Mucosa of rectum (tissue), 2 donors: Measurements from ENCODE around the gene DPP9.

Experiments
- H3K27ac ChIP-seq, 2 donors: one replicate each; pipeline ENCODE4 v1.7.0; 2013; ENCODE audit warnings: inconsistent platforms in 2 of 2, low read depth in 2 of 2, low read length in 2 of 2
- H3K27me3 ChIP-seq, 2 donors: one replicate each; pipeline ENCODE4 v1.7.0; 2013; ENCODE audit warnings: low read length in 2 of 2; ENCODE audit not compliant: control insufficient read depth in 2 of 2, insufficient read depth in 2 of 2
- H3K36me3 ChIP-seq, 2 donors: one replicate each; pipeline ENCODE4 v1.7.0; 2013; ENCODE audit warnings: low read length in 2 of 2; ENCODE audit not compliant: control insufficient read depth in 2 of 2, insufficient read depth in 2 of 2
- H3K4me1 ChIP-seq, 2 donors: one replicate each; pipeline ENCODE4 v1.7.0; 2013; ENCODE audit warnings: low read length in 2 of 2, mild to moderate bottlenecking in 1 of 2; ENCODE audit not compliant: control insufficient read depth in 2 of 2, insufficient read depth in 2 of 2
- H3K4me3 ChIP-seq, 2 donors: one replicate each; pipeline ENCODE4 v1.7.0; 2013; ENCODE audit warnings: low read length in 2 of 2
- H3K9ac ChIP-seq, 2 donors: one replicate each; pipeline ENCODE4 v1.7.0; 2013; ENCODE audit warnings: low read length in 2 of 2, low read depth in 1 of 2, mild to moderate bottlenecking in 1 of 2
- H3K9me3 ChIP-seq, 2 donors: one replicate each; pipeline ENCODE4 v1.7.0; 2013; ENCODE audit warnings: low read length in 2 of 2; ENCODE audit not compliant: control insufficient read depth in 2 of 2
- donor health status: healthy.
- donor health status: Normal muscosa, but diverticular disease.

DPP9 gene

DNA sequence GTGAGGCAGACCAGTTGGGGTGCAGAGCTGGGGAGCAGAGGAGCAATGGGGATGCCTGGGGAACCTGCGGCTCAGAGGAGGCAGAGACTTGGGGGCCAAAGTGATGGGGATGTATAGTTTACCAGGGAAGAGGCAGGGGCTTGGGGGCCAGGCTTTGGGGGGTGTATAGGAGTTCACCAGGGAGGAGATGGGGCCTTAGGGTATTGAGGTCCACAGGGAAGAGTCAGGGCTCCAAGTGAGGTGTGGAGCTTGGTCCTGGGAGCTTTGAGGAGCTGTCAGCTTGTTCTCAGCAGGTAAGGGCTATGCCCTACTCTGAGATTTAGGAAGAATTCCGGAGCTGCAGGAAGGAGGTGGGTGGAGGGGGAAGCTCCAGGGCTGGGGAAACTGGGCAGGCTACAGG, 73.5 kb downstream of the DPP9 start:
- no peak overlapping the region for H3K27ac ChIP-seq
- H3K9ac ChIP-seq = no peak overlapping the region
- H3K4me1 ChIP-seq = peaks cover 0 to 4% of the 10 kb centered on the region in 2 donors
- peaks cover 0 to 16% of the 10 kb centered on the region in 2 donors for H3K36me3 ChIP-seq
- no peak overlapping the region for H3K4me3 ChIP-seq
- H3K9me3 ChIP-seq = no peaks in the 10 kb centered on the region
- H3K27me3 ChIP-seq = no peaks in the 10 kb centered on the region

DNA sequence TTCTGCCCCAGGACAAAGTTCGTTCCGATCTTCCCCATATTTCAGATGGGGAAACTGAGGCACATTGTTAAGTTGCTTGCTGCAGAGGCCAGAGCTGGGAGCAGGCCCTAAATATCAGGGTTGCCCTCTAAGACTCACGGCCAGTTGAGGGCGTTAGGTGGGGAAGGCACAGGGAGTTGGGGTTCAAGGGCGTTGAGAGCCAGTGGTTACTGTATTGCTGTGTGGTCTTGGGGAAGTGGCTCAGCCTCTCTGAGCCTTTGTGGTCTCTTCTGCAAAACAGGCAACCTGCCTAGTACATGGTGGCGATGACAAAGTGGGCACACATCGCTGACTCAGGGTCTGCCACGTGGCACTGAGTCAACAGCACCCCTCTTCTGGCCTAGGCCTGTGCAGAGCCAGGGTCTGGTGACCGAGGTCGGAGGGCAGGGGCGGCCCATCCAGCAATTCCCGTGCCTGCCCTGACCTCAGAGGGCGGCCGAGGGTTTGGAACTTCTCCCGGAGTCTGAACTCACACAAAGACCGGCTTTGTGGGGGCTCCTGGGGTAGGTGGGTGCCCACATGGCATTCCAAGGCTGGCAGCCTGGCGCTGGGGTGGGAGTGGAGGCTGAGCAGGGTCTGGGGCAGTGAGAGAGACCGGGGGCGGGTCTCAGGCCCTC, 74.1 kb downstream of the DPP9 start:
- H3K9me3 ChIP-seq = no peaks in the 10 kb centered on the region
- H3K4me1 ChIP-seq = peaks cover 0 to 4% of the 10 kb centered on the region in 2 donors
- H3K27ac ChIP-seq = no peak overlapping the region
- no peak overlapping the region for H3K9ac ChIP-seq
- H3K36me3 ChIP-seq = peaks cover 0 to 11% of the 10 kb centered on the region in 2 donors
- H3K4me3 ChIP-seq = no peak overlapping the region
- H3K27me3 ChIP-seq = no peaks in the 10 kb centered on the region

DNA sequence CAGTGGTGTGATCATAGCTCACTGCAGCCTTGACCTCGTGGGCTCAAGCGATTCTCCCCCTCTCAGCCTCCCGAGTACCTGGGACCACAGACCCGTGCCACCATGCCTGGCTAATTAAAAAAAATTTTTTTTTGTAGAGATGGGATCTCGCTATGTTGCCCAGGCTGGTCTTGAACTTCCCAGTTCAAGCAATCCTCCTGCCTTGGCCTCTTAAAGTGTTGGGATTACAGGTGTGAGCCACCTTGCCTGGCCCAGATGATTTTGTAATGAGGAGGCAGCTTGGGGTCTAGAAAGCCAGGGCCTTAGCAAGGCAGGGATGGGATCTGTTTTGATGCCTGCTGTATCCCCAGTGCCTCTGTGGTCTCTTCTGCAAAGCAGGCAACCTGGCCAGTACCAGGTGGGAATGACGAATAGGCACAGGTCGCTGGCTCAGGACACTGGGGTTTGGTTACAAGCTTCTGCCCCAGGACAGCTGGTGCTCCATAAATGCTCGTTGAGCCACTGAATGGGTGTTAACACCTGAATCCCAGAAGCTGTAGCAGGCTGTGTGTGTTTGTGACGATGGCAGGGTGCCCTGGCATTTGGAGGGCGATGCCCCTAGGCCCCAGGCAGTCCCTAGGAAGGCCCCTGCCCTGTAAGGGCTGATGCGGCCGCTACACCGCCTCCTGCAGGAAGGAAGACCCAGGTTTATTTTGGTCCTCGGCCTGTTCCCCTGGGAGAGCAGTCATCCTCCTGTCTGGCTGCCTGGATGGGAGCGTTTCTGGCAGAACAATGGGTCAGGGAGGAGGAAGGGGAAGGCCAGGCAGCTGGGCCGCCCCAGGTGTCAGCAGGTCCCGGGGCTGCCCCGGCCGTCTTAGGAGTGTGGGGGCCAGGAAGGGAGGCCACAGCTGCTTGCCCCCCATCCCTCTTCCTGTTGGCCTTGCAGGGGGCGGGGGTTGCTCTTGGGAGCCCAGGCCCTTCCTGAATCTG, 75.7 kb downstream of the DPP9 start:
- Histone ChIP-seq H3K4me3 (no peak overlapping the region), H3K27me3 (no peaks in the 10 kb centered on the region), H3K9me3 (no peaks in the 10 kb centered on the region), H3K9ac (no peak overlapping the region), H3K27ac (peak overlapping the region; percentile 7 to 61), H3K4me1 (peaks cover 0 to 4% of the 10 kb centered on the region in 2 donors), H3K36me3 (peaks cover 0 to 11% of the 10 kb centered on the region in 2 donors)

DNA sequence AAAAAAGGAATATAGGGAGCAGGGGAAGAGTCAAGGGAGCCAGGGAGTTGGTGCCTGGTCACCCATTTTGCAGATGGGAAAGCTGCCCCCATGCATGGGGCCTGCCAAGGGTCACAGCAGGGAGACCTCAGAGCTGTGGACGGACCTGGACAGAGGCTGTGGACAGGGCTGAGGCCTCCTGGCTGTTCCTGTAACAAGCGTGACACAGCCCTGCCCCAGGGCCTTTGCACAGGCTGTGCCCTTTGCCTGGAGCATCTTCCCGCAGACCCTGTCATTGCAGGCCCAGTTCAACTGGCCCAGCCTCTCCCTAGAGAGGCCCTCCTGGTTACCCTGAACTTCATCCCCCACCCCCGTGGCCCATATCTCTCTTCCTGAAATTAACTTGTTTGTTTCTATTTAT, 77.9 kb downstream of the DPP9 start:
- no peaks in the 10 kb centered on the region for H3K9me3 ChIP-seq
- H3K4me3 ChIP-seq = no peak overlapping the region
- peaks cover 3 to 6% of the 10 kb centered on the region in 2 donors for H3K4me1 ChIP-seq
- no peak overlapping the region for H3K9ac ChIP-seq
- H3K27me3 ChIP-seq = no peaks in the 10 kb centered on the region
- H3K27ac ChIP-seq = peak overlapping the region in 1 of 2 donors; percentile 32
- H3K36me3 ChIP-seq = peaks cover 0 to 4% of the 10 kb centered on the region in 2 donors

DNA sequence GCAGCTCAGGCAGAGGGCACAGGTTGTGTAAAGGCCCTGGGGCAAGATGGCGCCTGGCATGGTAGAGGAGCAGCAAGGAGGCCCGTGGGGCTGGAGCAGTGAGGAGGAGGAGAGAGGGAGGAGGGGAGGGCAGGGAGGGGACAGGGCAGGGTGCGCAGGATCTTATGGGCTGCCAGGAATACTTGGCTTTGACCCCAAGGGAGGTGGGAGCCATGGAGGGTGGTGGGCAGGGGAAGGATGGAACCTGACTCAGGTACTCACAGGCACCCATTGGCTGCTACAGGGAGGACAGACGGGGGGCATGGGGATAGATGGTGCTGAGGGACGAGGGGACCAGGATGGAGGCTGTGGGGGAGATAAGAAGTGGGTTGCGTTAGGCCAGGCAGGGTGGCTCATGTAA, 81.0 kb downstream of the DPP9 start:
- no peaks in the 10 kb centered on the region for H3K36me3 ChIP-seq
- no peak overlapping the region for H3K4me3 ChIP-seq
- H3K9ac ChIP-seq = no peak overlapping the region
- no peak overlapping the region for H3K27ac ChIP-seq
- no peaks in the 10 kb centered on the region for H3K9me3 ChIP-seq
- H3K27me3 ChIP-seq = no peaks in the 10 kb centered on the region
- peaks cover 16 to 17% of the 10 kb centered on the region in 2 donors for H3K4me1 ChIP-seq

DNA sequence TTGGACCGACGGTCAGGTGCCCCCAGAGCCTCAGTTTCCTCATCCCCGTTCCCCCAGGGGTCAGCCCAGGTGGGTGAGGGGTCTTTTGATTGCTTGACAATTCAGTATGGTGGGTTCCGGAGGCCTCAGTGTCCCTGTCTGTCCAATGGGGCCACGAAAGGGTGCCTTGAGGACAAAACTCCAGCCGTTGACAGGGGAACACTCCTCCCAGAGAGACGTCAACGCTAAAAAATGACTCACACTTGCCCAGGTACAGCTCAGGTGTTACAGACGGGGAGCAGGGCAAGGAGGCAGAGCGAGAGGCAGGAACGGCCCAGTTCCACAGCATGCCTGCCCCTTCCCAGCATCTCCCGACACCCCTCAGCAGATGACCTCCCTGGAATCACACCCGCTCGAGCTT, 82.5 kb downstream of the DPP9 start:
- H3K4me3 ChIP-seq = no peak overlapping the region
- H3K27me3 ChIP-seq = no peaks in the 10 kb centered on the region
- H3K9ac ChIP-seq = no peak overlapping the region
- peaks cover 16 to 17% of the 10 kb centered on the region in 2 donors for H3K4me1 ChIP-seq
- peak overlapping the region in 1 of 2 donors; percentile 76 for H3K27ac ChIP-seq
- H3K9me3 ChIP-seq = no peaks in the 10 kb centered on the region
- H3K36me3 ChIP-seq = no peaks in the 10 kb centered on the region

DNA sequence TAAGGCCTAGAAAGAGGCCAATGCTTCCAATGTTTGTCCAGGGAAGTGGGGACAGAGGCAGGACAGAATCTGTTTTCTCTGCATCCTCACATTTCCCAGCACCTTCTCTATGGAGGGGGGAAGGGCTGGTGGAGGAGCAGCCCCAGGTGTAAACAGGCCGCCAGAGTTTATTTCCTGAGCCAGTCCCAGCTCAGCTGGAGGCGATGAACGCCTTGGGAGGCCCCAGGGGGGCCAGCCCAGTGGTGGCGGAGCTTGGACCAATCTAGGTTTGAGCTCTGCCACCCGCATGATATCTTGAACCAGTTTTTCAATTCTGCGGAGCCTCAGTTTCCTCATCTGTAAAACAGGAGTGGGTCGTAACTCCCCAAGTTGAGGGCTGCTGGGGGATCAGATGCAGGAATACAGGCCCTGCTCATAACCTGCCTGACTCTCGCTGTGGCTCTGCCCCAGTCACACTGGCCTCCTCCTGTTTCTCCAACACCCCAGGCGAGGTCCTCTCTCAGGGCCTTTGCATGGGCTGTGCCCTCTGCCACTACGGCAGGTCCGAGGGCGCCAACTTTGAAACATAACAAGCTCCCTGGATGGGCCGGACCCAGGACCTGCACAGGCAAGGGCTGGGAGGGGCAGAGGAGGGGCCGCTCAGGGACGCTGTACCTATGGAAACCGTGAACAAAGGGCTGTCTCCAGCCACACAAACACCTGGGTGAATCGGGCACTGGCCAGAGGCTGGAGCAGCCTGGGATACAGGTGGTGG, 83.2 kb downstream of the DPP9 start:
- Histone ChIP-seq H3K4me1 (peaks cover 20% of the 10 kb centered on the region in 2 donors), H3K27ac (peak overlapping the region in 1 of 2 donors; percentile 76), H3K9ac (peak overlapping the region; percentile 83 to 91)

DNA sequence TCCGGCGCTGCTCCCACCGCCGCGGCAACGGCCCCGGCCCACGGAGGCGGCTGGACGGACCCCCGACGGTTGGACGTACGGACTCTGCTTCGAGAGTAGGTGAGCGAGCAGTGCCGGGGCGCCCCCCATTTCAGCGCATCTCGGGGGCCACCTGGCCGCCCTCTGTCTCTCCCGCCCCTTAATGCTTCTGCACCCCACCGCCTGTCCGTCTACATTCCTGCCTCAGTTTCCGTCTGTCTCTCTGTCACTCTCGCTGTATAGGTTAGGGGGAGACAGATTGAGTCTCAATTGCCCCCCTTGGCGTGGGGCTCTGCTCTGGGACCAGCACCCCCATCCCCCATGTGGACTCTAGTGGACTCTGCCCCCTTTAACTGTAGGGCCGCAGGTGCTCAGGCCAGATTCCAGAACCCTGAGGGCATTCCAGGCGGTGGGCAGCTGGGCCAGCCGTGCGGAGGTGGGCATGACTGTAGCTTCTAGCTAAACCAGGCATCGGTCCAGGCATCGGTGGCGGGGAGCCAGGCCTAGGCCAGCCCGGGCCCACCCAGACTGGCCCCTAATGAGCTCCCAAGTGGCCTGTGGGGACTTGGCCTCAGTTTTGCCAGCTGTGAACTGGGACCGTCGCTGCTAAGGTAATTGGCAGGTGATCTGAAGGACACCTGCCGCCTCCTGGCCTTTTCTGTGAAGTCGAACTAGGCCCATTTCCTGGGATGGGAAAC, 84.0 kb downstream of the DPP9 start:
- H3K9me3 ChIP-seq = no peaks in the 10 kb centered on the region
- peaks cover 20% of the 10 kb centered on the region in 2 donors for H3K4me1 ChIP-seq

More for the DNA sequence above, 83.2 kb downstream of the DPP9 start:
- H3K36me3 ChIP-seq = no peaks in the 10 kb centered on the region
- H3K9me3 ChIP-seq = no peaks in the 10 kb centered on the region
- peak overlapping the region; percentile 89 to 93 for H3K4me3 ChIP-seq
- no peaks in the 10 kb centered on the region for H3K27me3 ChIP-seq

DNA sequence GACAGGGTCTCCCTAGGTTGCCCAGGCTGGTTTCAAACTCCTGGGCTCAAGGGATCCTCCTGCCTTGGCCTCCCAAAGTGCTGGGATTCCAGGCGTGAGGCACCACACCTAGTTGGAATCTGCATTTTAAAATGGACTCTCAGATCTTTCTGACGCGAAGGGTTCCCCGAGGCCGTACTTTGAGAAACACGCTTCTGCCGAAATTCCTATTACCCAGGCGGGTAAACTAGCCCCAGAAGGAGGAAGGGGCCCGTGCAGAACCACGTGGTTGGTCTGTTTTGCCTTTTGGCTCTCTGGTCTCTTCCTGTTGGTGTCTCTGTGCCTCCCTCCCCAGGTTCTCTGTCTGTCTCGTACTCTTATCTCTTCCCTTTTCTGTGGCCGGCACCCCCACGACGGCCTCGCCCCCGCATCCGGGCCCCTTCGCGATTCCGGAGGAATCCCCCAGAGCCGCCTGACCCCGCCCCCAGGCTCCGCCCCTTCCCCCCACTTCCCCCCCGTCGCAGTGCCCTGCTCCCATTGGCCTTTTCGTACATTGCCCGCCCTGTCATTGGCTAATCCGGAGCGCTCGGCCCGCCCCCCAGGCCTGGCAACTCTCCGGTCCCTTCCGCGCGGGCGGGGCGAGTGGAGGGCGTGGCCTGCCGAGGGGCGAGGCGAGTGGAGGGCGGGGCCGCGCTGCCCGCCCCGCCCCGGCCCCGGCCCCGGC, 84.7 kb downstream of the DPP9 start, which contains the start of gene TNFAIP8L1:
Gene TNFAIP8L1, plus strand, starts transcription at position 689 of the 703 bp plus-strand sequence. CDS start 12,354 bp downstream, outside the sequence.
- peak within 1 kb of the TSS; percentile 69 to 78 for H3K27ac ChIP-seq
- H3K4me1 ChIP-seq = peaks cover 20% of the 10 kb centered on the region in 2 donors
- H3K9ac ChIP-seq = peak within 1 kb of the TSS; percentile 83 to 91
- H3K27me3 ChIP-seq = no peaks in the 10 kb centered on the region
- H3K4me3 ChIP-seq = peak within 1 kb of the TSS; percentile 89 to 93
- no peaks in the 10 kb centered on the region for H3K9me3 ChIP-seq
- H3K36me3 ChIP-seq = no peaks in the 10 kb centered on the region

More for the DNA sequence above, 84.0 kb downstream of the DPP9 start:
- Histone ChIP-seq H3K27ac (peak overlapping the region; percentile 57 to 76), H3K36me3 (no peaks in the 10 kb centered on the region), H3K4me3 (peak overlapping the region; percentile 89 to 93), H3K27me3 (no peaks in the 10 kb centered on the region), H3K9ac (peak overlapping the region; percentile 83 to 91)
